ENCODE data around the gene PTP4A2.
"Not testable (repeated sequence)": the region's sequence is repeated elsewhere in the genome, so short reads cannot be mapped to it uniquely, and the experiment has no call there.

The PTP4A2 gene

GRCh38 chr1:31923901-31924535, 14.2 kb downstream of the PTP4A2 start:
- no peak for DNase-seq

DNA sequence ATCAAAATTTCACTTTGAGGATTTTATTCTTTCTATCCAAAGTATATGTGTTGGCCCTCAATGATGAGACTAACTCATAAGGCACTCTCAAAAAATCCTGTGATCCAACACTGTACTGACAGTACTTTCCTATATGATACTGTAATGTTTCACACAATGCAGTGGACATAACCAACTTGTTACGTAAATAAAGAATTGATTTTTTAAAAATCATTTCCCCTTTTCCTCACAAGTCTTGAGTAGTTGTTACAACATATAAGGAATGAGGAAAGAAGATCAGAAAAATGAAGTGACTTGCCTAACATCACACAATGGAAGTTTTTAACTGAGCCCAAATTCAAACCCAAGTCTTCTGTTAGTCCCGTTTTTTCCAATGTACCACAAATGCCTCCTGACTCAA, 17.2 kb downstream of the PTP4A2 start:
- DNase-seq: no peak

DNA sequence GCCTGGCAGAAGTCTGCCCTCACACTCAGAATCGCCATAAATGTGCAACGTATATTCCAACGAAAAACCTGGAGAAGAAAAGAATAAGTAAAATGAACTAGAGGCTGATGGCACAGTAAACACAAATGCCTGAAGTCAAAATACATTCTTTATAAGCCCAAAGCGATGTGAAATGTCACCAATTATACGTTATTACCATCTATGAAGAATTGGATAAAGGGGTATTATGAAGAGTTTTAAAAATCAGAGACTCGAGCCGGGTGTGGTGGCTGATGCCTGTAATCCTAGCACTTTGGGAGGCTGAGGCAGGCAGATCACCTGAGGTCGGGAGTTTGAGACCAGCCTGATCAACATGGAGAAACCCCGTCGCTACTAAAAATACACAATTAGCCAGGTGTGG, 18.6 kb downstream of the PTP4A2 start:
- DNase-seq: no peak

DNA sequence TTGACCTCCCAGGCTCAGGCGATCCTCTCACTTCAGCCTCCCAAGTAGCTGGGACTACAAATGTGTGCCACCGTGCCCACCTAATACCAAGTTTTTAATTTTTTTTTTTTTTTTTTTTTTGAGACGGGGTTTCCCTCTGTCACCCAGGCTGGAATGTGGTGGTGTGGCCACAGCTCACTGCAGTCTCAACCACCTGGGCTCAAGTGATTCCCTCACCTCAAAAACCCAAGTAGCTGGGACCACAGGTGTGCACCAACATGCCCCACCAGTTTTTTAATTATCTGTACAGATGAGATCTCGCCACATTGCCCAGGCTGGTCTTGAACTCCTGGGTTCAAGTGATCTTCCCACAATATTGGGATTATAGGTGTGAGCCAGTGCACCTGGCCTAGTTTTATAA, 22.7 kb downstream of the PTP4A2 start:
- DNase-seq: no peak

DNA sequence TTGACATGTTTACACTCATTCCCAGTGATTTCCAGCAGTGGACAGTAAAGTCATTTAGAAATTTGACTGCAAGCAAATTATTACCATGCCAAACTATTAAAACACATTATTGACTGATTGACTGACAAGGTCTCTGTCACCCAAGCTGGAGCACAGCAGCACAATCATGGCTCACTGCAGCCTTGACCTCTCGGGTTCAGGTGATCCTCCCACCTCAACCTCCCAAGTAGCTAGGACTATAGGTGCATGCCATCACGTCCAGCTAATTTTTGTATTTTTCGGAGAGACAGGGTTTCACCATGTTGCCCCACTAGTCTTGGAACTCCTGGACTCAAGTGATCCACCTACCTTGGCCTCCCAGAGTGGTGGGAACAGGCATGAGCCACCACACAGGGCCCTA, 24.2 kb downstream of the PTP4A2 start:
- DNase-seq: no peak

DNA sequence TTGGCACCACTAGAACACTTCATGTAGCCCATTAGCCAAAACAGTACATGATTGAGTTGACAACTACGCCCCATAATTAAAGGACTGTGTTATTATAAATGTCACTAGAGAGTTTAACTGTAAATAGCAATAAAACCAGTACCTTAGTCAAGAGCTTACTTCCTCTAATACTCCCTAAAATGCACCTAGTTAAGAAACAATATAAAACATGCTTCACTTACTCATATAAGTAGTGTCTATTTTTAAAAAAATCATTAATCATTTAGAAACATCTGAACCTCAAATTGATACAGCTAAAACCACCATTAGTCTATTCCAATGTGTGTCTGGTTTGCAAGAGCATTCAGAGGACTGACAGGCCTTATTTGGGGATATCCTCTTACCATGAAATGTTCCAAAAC, 25.3 kb downstream of the PTP4A2 start:
- no peak for DNase-seq

- no peak for DNase-seq
Observed at GRCh38 chr1:31911994-31912780, 26.0 kb downstream of the PTP4A2 start.

- no peak for DNase-seq
Observed at GRCh38 chr1:31910933-31911332, 27.2 kb downstream of the PTP4A2 start.

DNA sequence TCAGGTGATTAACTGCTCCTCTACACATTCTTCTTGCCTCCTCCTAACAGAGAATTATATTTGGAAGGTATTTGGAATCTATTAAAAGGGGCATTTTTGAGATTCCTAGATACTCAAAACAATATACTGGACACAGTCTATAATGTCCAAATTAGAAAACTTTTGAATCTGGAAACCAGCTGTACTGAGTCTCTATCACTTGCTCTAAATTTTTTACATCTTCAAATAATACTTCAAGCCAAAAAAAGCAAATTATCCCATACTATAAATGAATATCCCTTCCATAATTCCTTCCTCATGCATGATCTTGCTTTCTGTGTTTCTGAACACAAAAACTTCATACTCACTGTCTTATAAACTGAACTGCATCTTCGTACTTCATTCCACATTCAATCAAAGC, 28.5 kb downstream of the PTP4A2 start:
- DNase-seq: no peak

- DNase-seq: no peak
Observed at GRCh38 chr1:31906557-31906956, 31.6 kb downstream of the PTP4A2 start.

- DNase-seq: no peak
Observed at GRCh38 chr1:31905681-31906080, 32.5 kb downstream of the PTP4A2 start.

GRCh38 chr1:31905093-31905509, 33.1 kb downstream of the PTP4A2 start:
- no peak for DNase-seq

GRCh38 chr1:31904339-31905092, 33.7 kb downstream of the PTP4A2 start:
- no peak for DNase-seq

- no peak for DNase-seq
Observed at GRCh38 chr1:31902510-31902860, 35.7 kb downstream of the PTP4A2 start.

DNA sequence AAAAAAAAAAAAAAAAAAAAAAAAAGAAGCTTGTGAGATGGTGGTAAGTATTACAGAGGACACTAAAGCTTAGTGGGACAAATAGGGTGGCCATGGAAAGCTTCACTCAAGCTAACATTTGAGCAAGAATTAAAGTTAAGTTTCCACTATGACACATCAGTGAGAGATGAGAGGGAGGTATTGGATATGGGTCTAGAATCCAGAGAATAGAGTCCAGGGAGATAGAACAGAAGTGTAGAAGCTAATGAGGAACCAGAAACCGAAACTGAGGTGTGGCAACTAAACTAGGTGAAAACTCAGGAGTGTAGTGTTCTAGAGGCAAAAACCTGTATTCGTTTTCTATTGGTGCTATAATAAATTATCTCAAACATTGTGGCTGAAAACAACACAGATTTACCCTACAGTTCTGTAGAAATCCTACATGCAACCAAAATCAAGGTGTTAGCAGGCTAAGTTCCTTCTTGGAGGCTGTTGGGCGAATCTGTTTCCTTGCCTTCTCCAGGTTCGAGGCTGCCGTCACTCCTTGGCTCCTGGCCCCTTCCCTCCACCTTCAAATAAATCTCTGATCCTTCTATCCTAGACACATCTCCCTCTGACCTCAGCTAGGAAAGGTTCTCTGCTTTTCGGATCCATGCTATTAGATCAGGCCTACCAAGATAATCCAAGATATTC, 36.2 kb downstream of the PTP4A2 start:
- DNase-seq: no peak

DNA sequence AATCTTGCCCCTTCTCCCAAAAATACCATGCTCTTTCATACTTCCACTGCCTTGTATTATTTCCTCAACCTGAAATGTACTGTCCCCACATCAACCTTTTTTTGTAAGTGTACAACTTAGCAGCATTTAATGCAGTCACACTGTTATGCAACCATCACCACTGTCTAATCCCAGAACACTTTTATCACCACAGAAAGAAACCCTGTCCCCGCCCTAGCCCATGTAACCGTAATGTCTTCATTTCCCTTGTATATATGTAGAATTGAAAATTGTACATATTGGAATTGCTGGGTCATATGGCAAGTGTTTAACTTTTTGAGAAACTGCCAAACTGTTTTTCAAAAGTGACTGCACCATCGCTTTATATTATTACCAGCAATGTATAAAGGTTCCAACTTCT, 37.4 kb downstream of the PTP4A2 start:
- DNase-seq: no peak

GRCh38 chr1:31897526-31898100, 40.6 kb downstream of the PTP4A2 start:
- DNase-seq: no peak

DNA sequence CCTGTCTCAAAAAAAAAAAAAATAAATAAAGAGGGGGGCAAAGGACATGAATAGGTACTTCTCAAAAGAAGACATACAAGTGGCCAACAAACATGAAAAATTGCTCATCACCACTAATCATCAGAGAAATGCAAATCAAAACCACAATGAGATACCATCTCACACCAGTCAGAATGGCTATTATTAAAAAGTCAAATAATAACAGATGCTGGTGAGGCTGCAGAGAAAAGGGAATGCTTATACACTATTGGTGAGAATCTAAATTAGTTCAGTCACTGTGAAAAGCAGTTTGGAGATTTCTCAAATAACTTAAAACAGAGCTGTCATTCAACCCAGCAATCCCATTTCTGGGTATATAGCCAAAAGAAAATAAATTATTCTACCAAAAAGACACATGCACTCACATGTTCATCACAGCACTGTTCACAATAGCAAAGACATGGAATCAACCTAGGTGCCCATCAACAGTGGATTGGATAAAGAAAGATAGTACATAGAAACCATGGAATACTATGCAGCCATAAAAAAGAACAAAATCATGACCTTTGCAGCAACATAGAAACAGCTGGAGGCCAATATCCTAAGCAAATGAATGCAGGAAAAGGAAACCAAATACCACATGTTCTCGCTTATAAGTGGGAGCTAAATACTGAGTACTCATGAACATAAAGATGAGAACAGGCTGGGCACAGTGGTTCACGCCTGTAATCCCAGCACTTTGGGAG, 42.5 kb downstream of the PTP4A2 start:
- not testable (repeated sequence) for DNase-seq

GRCh38 chr1:31891280-31891679, 46.9 kb downstream of the PTP4A2 start:
- no peak for DNase-seq

GRCh38 chr1:31888291-31888690, 49.9 kb downstream of the PTP4A2 start:
- no peak for DNase-seq

- DNase-seq: no peak
Observed at GRCh38 chr1:31886866-31887265, 51.3 kb downstream of the PTP4A2 start.

- no peak for DNase-seq
Observed at GRCh38 chr1:31885851-31886250, 52.3 kb downstream of the PTP4A2 start.
